Adrenal gland (tissue), 12 donors: ENCODE measurements around the gene PITX3. TPM values are rescaled to one million over a fixed set of nuclear protein-coding genes. Genes with fewer than 3 reads are reported as not detected.
"Not testable (repeated sequence)": the region's sequence is repeated elsewhere in the genome, so short reads cannot be mapped to it uniquely, and the experiment has no call there.

Experiments used
- DNase-seq, 7 donors: peaks; one replicate each; pipeline ENCODE4 v3.0.0-alpha.2; 2019 to 2020
- H3K27ac ChIP-seq, 5 donors: fragments of 200-600 bp; sonication (generic) in 4 of 5; 1 replicate in 3 of 5; 2 replicates in 2 of 5; pipeline versions ENCODE4 v1.5.1 to v1.8.0; 2016 to 2020; ENCODE audit warnings: mild to moderate bottlenecking in 1 of 5
- H3K27me3 ChIP-seq: fragments of 200-600 bp; 2 replicates; pipeline ENCODE4 v1.8.0; 2021
- H3K36me3 ChIP-seq, 2 donors: fragments of 200-600 bp; replicated peaks in 1 of 2; 1 replicate in 1 of 2; 2 replicates in 1 of 2; pipeline versions ENCODE4 v1.5.1 to v1.8.0; 2018 to 2022
- H3K4me1 ChIP-seq, 2 donors: fragments of 200-600 bp; replicated peaks in 1 of 2; 1 replicate in 1 of 2; 2 replicates in 1 of 2; pipeline versions ENCODE4 v1.5.1 to v1.8.0; 2018 to 2021
- H3K4me3 ChIP-seq, 4 donors: fragments of 200-600 bp; sonication (generic) in 3 of 4; one replicate each; pipeline ENCODE4 v1.5.1; 2016 to 2018
- H3K9me3 ChIP-seq, 3 donors: fragments of 200-600 bp; sonication (generic) in 1 of 3; replicated peaks in 1 of 3; 1 replicate in 2 of 3; 2 replicates in 1 of 3; pipeline versions ENCODE4 v1.5.1 to v1.8.0; 2016 to 2021
- POLR2A ChIP-seq, 2 donors: fragments of 450-650 bp; IDR thresholded peaks; one replicate each; pipeline ENCODE4 v1.6.1; 2017; ENCODE audit warnings: antibody characterized with exemption in 2 of 2, mild to moderate bottlenecking in 2 of 2, moderate library complexity in 1 of 2
- WGBS, 4 donors: extraction: QIAGEN DNeasy Blood & Tissue Kit in 2 of 4; methylation state at CpG; one replicate each; pipeline versions ENCODE4 v1.1.5 to v1.1.7; 2013 to 2017; 5-methylcytosine and 5-hydroxymethylcytosine counted together
- intact Hi-C, 2 donors: fragments of 100-400 bp; cut with DNase I; formaldehyde crosslinking; loops; one replicate each; pipeline versions ENCODE4 v1.14.1 to v1.15.0; 2022 to 2023
- polyA plus RNA-seq, 3 donors: library from polyadenylated mRNA; stranded (reverse); fragments of 200-250 nt in 2 of 3; fragments of 350-450 nt in 1 of 3; fragmentation: Illumina TruSeq in 1 of 3; extraction: RNeasy Lipid Tissue Mini Kit (QIAGEN cat#74804) in 1 of 3; gene quantifications; one replicate each; pipeline ENCODE4 v1.2.3, GENCODE V29; 2013 to 2014
- total RNA-seq, 9 donors: library from RNA; depleted of rRNA in 4 of 9; stranded (reverse); fragments of >200 nt in 4 of 9; fragments of 120-200 nt in 1 of 9; fragmentation: NEBNext Ultra II Directional in 1 of 9; extraction: Animal tissue kit (Norgen Biotek cat#: 25700) in 1 of 9; gene quantifications; one replicate each; pipeline versions ENCODE4 v1.1.0 to v1.2.4, GENCODE V29; 2013 to 2023
- TF ChIP-seq, protein P1 (sequence below), 6 experiments: fragments of 450-650 bp in 4 of 6; fragments of 200-600 bp in 2 of 6; sonication (generic) in 1 of 6; IDR thresholded peaks; 1 replicate in 5 of 6; 2 replicates in 1 of 6; pipeline versions ENCODE4 v1.5.1 to v1.8.0; 2016 to 2021; ENCODE audit warnings: antibody characterized with exemption in 6 of 6, mild to moderate bottlenecking in 2 of 6, moderate library complexity in 1 of 6
- donor health status: healthy with polysubstance abuse.
- donor health status: Bipolar disorder and iron deficiency.
- donor health status: DM: yes; HTN: yes; CAD: no.
- donor health status: DM: no; HTN: no; CAD: no.
- donor health status: DM: no; HTN: no; CAD: no.
- donor health status: DM: yes; HTN: yes; CAD: no.

The PITX3 gene
- total and polyA plus RNA-seq, 12 donors = 0.69 to 5.2 TPM; not detected in 10

- no peaks in the 10 kb centered on the region for H3K9me3 ChIP-seq
- peaks cover 4 to 6% of the 10 kb centered on the region in 2 donors for H3K4me1 ChIP-seq
- intact Hi-C loops = no loop called here
- DNase-seq = no peak
- no peak overlapping the region for H3K27ac ChIP-seq
- WGBS, 4 donors = 84 to 89% (median 87%) methylated on average over 5 of the region's 5 CpGs
- no peaks in the 10 kb centered on the region for H3K27me3 ChIP-seq
- no peak overlapping the region for H3K4me3 ChIP-seq
- TF ChIP-seq, protein P1, sequence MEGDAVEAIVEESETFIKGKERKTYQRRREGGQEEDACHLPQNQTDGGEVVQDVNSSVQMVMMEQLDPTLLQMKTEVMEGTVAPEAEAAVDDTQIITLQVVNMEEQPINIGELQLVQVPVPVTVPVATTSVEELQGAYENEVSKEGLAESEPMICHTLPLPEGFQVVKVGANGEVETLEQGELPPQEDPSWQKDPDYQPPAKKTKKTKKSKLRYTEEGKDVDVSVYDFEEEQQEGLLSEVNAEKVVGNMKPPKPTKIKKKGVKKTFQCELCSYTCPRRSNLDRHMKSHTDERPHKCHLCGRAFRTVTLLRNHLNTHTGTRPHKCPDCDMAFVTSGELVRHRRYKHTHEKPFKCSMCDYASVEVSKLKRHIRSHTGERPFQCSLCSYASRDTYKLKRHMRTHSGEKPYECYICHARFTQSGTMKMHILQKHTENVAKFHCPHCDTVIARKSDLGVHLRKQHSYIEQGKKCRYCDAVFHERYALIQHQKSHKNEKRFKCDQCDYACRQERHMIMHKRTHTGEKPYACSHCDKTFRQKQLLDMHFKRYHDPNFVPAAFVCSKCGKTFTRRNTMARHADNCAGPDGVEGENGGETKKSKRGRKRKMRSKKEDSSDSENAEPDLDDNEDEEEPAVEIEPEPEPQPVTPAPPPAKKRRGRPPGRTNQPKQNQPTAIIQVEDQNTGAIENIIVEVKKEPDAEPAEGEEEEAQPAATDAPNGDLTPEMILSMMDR (IDR thresholded peaks at IDR 0.05) = no peak
- TF ChIP-seq POLR2A (IDR thresholded peaks at IDR 0.05) = no peak
- no peaks in the 10 kb centered on the region for H3K36me3 ChIP-seq
These were observed 18.5 kb downstream of the PITX3 start for GRCh38 chr10:102222797-102223196.

DNA sequence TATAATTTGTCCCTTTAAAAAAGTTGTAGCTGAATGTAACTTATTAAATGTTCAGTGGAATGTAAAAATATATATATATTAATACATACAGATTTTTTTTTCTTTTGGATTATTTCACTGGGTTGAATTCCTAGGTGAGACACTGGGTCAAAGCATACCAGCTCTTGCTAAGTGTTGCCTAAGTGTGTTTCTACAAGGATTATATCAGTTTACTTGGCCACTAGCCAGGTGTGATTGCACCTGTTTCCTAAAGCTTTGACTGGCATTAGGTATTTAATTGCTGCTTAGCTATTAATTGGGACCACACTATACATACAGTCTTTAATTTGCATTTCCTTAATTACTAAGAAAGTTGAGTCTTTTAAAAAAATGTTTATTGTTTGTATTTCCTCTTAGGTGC is 20.7 kb downstream of the PITX3 start:
- H3K9me3 ChIP-seq = no peaks in the 10 kb centered on the region
- intact Hi-C loops = no loop called here
- peaks cover 0 to under 1% of the 10 kb centered on the region in 2 donors for H3K4me1 ChIP-seq
- DNase-seq = no peak
- H3K27me3 ChIP-seq = no peaks in the 10 kb centered on the region
- H3K36me3 ChIP-seq = no peaks in the 10 kb centered on the region
- TF ChIP-seq, protein P1 (IDR thresholded peaks at IDR 0.05) = no peak
- no peak for TF ChIP-seq POLR2A (IDR thresholded peaks at IDR 0.05)
- no peak overlapping the region for H3K27ac ChIP-seq
- no peak overlapping the region for H3K4me3 ChIP-seq

DNA sequence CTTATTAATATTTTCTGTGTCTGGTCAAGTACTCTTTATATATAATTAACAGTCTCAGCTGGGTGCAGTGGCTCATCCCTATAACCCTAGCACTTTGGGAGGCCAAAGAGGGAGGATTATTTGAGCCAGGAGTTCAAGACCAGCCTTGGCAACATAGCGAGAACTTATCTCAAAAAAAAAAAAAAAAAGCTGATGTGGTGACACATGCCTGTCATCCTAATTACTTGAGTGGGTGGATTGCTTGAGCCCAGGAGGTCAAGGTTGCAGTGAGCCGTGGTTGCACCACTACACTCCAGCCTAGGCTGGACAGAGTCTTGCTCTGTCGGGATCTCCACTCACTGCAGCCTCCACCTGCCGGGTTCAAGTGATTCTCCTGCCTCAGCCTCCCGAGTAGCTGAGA is 21.9 kb downstream of the PITX3 start:
- 49 to 60% (median 55%) methylated on average over 5 of the region's 5 CpGs for WGBS, 4 donors

DNA sequence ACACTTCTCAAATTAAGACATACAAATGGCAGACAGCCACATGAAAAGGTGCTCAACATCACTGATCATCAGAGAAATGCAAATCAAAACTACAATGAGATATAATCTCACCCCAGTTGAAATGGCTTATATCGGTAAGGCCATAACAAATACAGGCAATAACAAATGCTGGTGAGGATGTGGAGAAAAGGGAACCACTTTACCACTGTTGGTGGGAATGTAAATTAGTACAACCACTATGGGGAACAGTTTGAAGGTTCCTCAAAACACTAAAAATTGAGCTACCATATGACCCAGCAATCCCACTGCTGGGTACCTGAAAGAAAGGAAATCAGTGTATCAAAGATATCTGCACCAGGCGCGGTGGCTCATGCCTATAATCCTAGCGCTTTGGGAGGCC is 27.7 kb downstream of the PITX3 start:
- WGBS, 4 donors = 58 to 76% (median 71%) methylated on average over 4 of the region's 4 CpGs
- H3K9me3 ChIP-seq, intact Hi-C loops, DNase-seq, H3K4me1 ChIP-seq, H3K27ac ChIP-seq, H3K4me3 ChIP-seq, H3K36me3 ChIP-seq, H3K27me3 ChIP-seq: not testable (repeated sequence)

More for the DNA sequence above, 21.9 kb downstream of the PITX3 start:
- intact Hi-C loops = no loop called here
- Histone ChIP-seq H3K27me3 (no peaks in the 10 kb centered on the region), H3K4me3 (no peak overlapping the region), H3K36me3 (no peaks in the 10 kb centered on the region), H3K9me3 (no peaks in the 10 kb centered on the region), H3K4me1 (no peaks in the 10 kb centered on the region), H3K27ac (no peak overlapping the region)
- TF ChIP-seq, protein P1 (IDR thresholded peaks at IDR 0.05) = no peak
- TF ChIP-seq POLR2A (IDR thresholded peaks at IDR 0.05) = no peak
- no peak for DNase-seq

- no peak overlapping the region for H3K27ac ChIP-seq
- TF ChIP-seq, protein P1 (IDR thresholded peaks at IDR 0.05) = no peak
- no peak for TF ChIP-seq POLR2A (IDR thresholded peaks at IDR 0.05)
- H3K4me3 ChIP-seq = no peak overlapping the region
- no peaks in the 10 kb centered on the region for H3K36me3 ChIP-seq
- 79 to 89% (median 86%) methylated on average over 3 of the region's 3 CpGs for WGBS, 4 donors
- intact Hi-C loops = no loop called here
- DNase-seq = no peak
- peaks cover 0 to 13% of the 10 kb centered on the region in 2 donors for H3K4me1 ChIP-seq
- H3K27me3 ChIP-seq = no peaks in the 10 kb centered on the region
- no peaks in the 10 kb centered on the region for H3K9me3 ChIP-seq
These were observed 29.6 kb downstream of the PITX3 start for GRCh38 chr10:102211615-102212299.
